ENCODE results near the gene MRPL46.
"Not testable (repeated sequence)": the region's sequence is repeated elsewhere in the genome, so short reads cannot be mapped to it uniquely, and the experiment has no call there.

Gene MRPL46

GRCh38 chr15:88440021-88440420 is 27.2 kb downstream of the MRPL46 start:
- no peak for DNase-seq

- no peak for DNase-seq
Observed at GRCh38 chr15:88438181-88438580, 29.0 kb downstream of the MRPL46 start.

GRCh38 chr15:88434106-88434505 is 33.1 kb downstream of the MRPL46 start:
- not testable (repeated sequence) for DNase-seq

- no peak for DNase-seq
Observed at GRCh38 chr15:88433046-88433685, 34.0 kb downstream of the MRPL46 start.

GRCh38 chr15:88431441-88431840 is 35.7 kb downstream of the MRPL46 start:
- DNase-seq = no peak

- no peak for DNase-seq
Observed at GRCh38 chr15:88430051-88430450, 37.1 kb downstream of the MRPL46 start.

GRCh38 chr15:88428805-88429605 is 38.2 kb downstream of the MRPL46 start:
- DNase-seq = no peak

GRCh38 chr15:88428053-88428452 is 39.1 kb downstream of the MRPL46 start:
- no peak for DNase-seq

- DNase-seq = no peak
Observed at GRCh38 chr15:88426304-88426703, 40.9 kb downstream of the MRPL46 start.

- no peak for DNase-seq
Observed at GRCh38 chr15:88423331-88423730, 43.9 kb downstream of the MRPL46 start.

GRCh38 chr15:88419830-88420229 is 47.4 kb downstream of the MRPL46 start:
- DNase-seq = no peak

Data from NCI-H2081 (cell line).